Activated naive CD4-positive, alpha-beta T cell treated with anti-CD3 and anti-CD28 coated beads, Interleukin-2, amount 50 U/mL, for 24 hours (primary cell): ENCODE data around the gene RNASE8.

Experiments
- H3K27ac Mint-ChIP-seq: one replicate; pipeline ENCODE4 v1.8.0; 2021; ENCODE audit warnings: mild to moderate bottlenecking, mixed read lengths
- H3K27me3 Mint-ChIP-seq: one replicate; pipeline ENCODE4 v1.8.0; 2021; ENCODE audit warnings: mixed read lengths
- H3K36me3 Mint-ChIP-seq: one replicate; pipeline ENCODE4 v1.8.0; 2021; ENCODE audit warnings: mixed read lengths
- H3K4me1 Mint-ChIP-seq: one replicate; pipeline ENCODE4 v1.8.0; 2021; ENCODE audit warnings: mixed read lengths
- H3K4me3 Mint-ChIP-seq: one replicate; pipeline ENCODE4 v1.8.0; 2021; ENCODE audit warnings: mild to moderate bottlenecking, mixed read lengths
- H3K9me3 Mint-ChIP-seq: one replicate; pipeline ENCODE4 v1.8.0; 2021; ENCODE audit warnings: mixed read lengths

RNASE8 gene

DNA sequence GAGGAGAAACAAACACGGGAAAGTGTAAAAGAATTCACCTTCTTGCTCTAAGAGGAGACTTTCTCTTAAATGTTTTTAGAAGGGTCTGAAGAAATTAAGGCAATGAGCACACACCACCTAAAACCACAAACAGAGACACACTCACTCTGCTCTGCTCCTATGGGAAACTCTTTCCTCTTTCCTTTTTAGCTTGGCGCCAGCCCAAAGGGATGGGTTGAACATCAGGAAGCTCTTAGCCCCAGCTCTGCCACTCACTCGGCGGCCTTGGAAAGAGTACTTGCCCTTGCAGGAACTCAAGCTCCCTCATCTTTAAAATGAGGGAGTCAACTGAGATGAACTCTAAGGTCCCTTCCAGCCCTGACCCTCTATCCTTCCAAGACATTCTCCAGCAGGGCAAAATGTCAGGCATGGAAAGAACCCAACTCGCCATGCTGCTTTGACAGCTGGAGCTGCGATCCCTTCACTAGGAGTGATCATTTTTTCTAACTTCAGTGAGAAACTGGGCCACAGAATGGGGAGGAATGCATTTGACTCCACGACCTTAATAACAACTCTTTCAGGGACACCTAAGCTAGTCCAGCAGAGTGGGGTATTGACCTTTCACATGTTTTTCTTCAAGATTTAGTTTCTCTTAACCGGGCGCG is 980 bp upstream of the RNASE8 start:
- no peaks in the 10 kb centered on the region for H3K4me1 Mint-ChIP-seq
- peaks cover 2% of the 10 kb centered on the region for H3K27me3 Mint-ChIP-seq
- H3K4me3 Mint-ChIP-seq = no peak overlapping the region
- H3K27ac Mint-ChIP-seq = no peak overlapping the region
- H3K36me3 Mint-ChIP-seq = no peaks in the 10 kb centered on the region
- H3K9me3 Mint-ChIP-seq = no peaks in the 10 kb centered on the region

GRCh38 chr14:21058903-21059302 is 1.3 kb downstream of the RNASE8 start:
- no peaks in the 10 kb centered on the region for H3K4me1 Mint-ChIP-seq
- H3K27me3 Mint-ChIP-seq = peaks cover 7% of the 10 kb centered on the region
- H3K9me3 Mint-ChIP-seq = no peaks in the 10 kb centered on the region
- no peaks in the 10 kb centered on the region for H3K36me3 Mint-ChIP-seq
- no peak overlapping the region for H3K4me3 Mint-ChIP-seq
- no peak overlapping the region for H3K27ac Mint-ChIP-seq

GRCh38 chr14:21059842-21060613 is 2.4 kb downstream of the RNASE8 start:
- no peaks in the 10 kb centered on the region for H3K9me3 Mint-ChIP-seq
- H3K4me3 Mint-ChIP-seq = no peak overlapping the region
- no peak overlapping the region for H3K27ac Mint-ChIP-seq
- H3K4me1 Mint-ChIP-seq = no peaks in the 10 kb centered on the region
- H3K36me3 Mint-ChIP-seq = no peaks in the 10 kb centered on the region
- peaks cover 8% of the 10 kb centered on the region for H3K27me3 Mint-ChIP-seq

DNA sequence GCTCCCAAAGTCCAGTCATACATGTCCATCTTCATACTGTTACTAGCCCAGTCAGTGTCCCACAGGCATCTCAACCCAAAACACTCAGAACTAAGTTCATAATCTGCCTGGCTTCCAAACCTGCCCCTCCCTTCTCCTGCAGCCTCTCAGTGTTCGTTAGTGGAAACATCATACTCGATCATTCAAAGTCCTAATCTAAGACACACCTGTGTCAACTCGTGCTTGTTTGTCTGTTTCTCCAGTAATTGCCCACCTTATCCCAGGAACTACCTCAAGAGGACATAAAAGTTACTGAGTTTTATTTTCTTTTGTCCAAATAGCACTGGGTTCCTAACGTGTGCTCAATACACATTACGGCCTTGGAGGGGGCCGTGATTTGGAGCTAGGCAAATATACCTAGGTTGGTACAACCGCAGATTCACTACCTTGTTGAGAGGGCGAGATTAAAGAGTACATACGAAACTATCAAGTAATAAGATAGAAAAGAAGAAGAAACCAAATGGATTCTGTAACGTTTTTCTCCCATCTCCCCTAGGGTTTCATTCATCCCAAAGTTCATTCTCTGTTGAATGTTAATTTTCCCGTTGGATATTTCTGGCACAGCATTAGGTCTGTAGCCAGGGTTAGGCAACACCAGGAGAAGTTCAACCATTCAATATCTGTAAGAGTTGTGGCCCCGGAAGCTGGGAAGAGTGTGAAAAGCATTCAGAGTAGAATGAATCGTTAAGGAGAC is 3.2 kb downstream of the RNASE8 start:
- peaks cover 13% of the 10 kb centered on the region for H3K27me3 Mint-ChIP-seq
- H3K4me3 Mint-ChIP-seq = no peak overlapping the region
- no peaks in the 10 kb centered on the region for H3K36me3 Mint-ChIP-seq
- H3K4me1 Mint-ChIP-seq = no peaks in the 10 kb centered on the region
- H3K9me3 Mint-ChIP-seq = no peaks in the 10 kb centered on the region
- no peak overlapping the region for H3K27ac Mint-ChIP-seq

DNA sequence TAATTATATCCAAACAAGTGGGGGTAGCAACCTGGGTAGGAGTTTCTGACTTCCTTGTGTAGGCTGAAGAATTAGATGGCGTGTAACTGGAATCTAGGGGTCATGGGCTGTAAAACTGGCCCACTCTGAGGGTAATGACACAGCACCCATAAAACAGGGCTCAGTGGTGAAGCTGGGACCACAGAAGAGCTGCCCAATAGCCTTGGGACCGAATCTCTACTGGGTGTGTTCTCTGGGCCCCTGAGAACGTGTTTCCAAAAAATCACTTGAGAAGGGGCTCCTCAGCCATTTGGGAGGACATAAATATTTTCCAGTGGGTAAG is 3.7 kb downstream of the RNASE8 start:
- peaks cover 16% of the 10 kb centered on the region for H3K27me3 Mint-ChIP-seq
- H3K9me3 Mint-ChIP-seq = no peaks in the 10 kb centered on the region
- H3K4me3 Mint-ChIP-seq = no peak overlapping the region
- H3K36me3 Mint-ChIP-seq = no peaks in the 10 kb centered on the region
- no peaks in the 10 kb centered on the region for H3K4me1 Mint-ChIP-seq
- no peak overlapping the region for H3K27ac Mint-ChIP-seq

DNA sequence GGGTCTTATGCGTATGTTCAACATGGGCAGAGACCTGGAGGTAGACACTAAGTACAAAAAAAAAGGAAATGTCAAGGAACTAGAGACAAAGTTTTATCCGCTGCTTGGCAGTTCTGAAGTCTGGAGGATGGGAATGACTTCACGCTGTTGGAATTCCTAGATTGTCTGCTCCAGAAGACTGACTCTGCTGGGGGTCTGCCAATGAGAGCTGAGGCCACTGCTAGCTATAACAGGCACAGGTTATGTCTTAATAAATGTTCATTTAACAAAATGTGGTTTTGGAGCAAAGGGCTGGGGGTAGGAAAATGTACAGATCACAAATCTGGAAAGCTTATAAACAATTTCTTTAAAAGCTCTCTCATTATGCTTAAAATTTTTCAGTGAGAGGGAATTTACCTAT is 5.9 kb downstream of the RNASE8 start:
- Mint-ChIP-seq H3K27me3 (peaks cover 27% of the 10 kb centered on the region), H3K27ac (no peak overlapping the region), H3K4me1 (peaks cover 2% of the 10 kb centered on the region), H3K9me3 (no peaks in the 10 kb centered on the region), H3K36me3 (no peaks in the 10 kb centered on the region), H3K4me3 (no peak overlapping the region)

DNA sequence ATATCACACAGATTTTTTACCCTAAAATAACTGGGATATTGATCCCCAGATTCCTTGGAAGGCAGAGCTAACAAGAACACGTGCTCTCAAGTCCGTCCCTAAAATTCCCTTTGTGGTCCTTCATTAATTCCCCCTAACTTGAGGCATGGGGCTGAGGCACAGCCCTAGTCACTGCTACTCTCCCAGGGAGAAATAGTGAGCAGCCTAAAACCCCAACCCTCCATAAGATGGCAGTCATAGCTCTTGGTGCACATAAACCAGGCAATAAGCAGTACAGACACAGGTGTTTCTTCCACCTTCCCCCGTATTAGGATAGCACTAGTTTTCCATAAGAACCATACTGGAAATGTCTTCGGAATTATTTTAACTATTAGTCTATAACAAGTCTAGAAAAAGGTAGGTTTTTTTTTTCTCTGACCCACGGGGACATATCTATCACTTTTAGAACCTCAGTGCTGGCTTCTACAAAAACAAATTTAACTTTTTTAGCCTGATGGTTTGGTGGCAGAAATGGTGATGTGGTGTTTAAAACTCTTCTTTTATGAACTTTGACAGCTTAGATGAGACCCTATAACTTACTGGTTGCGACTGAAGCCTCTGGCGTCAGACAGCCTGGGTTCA is 9.4 kb downstream of the RNASE8 start:
- no peak overlapping the region for H3K4me3 Mint-ChIP-seq
- H3K9me3 Mint-ChIP-seq = no peaks in the 10 kb centered on the region
- peaks cover 26% of the 10 kb centered on the region for H3K4me1 Mint-ChIP-seq
- H3K27ac Mint-ChIP-seq = no peak overlapping the region
- H3K27me3 Mint-ChIP-seq = peaks cover 44% of the 10 kb centered on the region
- no peaks in the 10 kb centered on the region for H3K36me3 Mint-ChIP-seq

GRCh38 chr14:21068521-21069387 is 11.1 kb downstream of the RNASE8 start:
- H3K4me1 Mint-ChIP-seq = peaks cover 27% of the 10 kb centered on the region
- H3K4me3 Mint-ChIP-seq = peak overlapping the region; percentile 80
- H3K9me3 Mint-ChIP-seq = no peaks in the 10 kb centered on the region
- no peaks in the 10 kb centered on the region for H3K36me3 Mint-ChIP-seq
- H3K27me3 Mint-ChIP-seq = peaks cover 46% of the 10 kb centered on the region
- H3K27ac Mint-ChIP-seq = no peak overlapping the region

GRCh38 chr14:21069388-21070082 is 11.9 kb downstream of the RNASE8 start:
- peaks cover 27% of the 10 kb centered on the region for H3K4me1 Mint-ChIP-seq
- no peaks in the 10 kb centered on the region for H3K36me3 Mint-ChIP-seq
- no peak overlapping the region for H3K27ac Mint-ChIP-seq
- H3K4me3 Mint-ChIP-seq = peak overlapping the region; percentile 80
- H3K9me3 Mint-ChIP-seq = no peaks in the 10 kb centered on the region
- peaks cover 46% of the 10 kb centered on the region for H3K27me3 Mint-ChIP-seq

DNA sequence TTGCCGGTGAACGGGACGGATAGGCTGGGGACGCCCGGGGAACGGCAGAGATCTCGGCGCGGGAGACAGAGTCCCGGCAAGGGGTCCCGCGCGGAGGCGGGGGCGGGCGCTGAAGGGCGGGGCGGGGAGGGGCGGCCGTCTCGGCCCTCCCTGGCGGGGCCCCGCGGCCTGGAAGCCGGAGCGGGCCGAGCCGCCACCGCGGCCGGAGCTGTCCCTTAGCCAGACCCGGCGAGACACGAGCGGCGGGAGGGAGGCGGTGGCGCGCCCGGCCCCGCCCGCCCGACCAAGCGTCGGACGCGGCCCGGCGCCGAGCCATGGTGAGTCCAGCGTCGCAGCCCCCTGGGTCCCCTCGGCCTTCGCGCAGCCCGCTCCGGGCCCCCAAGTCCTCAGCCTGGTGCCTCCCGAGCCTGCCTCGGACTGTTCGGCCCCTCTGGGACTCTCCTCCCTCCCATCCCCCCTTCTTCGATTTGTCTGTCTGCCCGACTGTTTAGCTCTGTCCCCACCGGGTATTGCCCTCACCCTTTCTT is 12.5 kb downstream of the RNASE8 start, which contains the start of gene ARHGEF40:
Gene ARHGEF40, plus strand, starts transcription at position 222 of the 527 bp plus-strand sequence. Its CDS starts 93 bp downstream, at position 315.
- H3K27ac Mint-ChIP-seq = peak within 1 kb of the TSS; percentile 41
- no peaks in the 10 kb centered on the region for H3K36me3 Mint-ChIP-seq
- peaks cover 44% of the 10 kb centered on the region for H3K27me3 Mint-ChIP-seq
- peaks cover 27% of the 10 kb centered on the region for H3K4me1 Mint-ChIP-seq
- H3K4me3 Mint-ChIP-seq = peak within 1 kb of the TSS; percentile 85
- H3K9me3 Mint-ChIP-seq = no peaks in the 10 kb centered on the region

- H3K9me3 Mint-ChIP-seq = no peaks in the 10 kb centered on the region
- no peaks in the 10 kb centered on the region for H3K36me3 Mint-ChIP-seq
- H3K27me3 Mint-ChIP-seq = peaks cover 39% of the 10 kb centered on the region
- H3K4me3 Mint-ChIP-seq = peak overlapping the region; percentile 85
- peaks cover 27% of the 10 kb centered on the region for H3K4me1 Mint-ChIP-seq
- H3K27ac Mint-ChIP-seq = peak overlapping the region; percentile 41
Measured at GRCh38 chr14:21070610-21071224, 13.1 kb downstream of the RNASE8 start.

- Mint-ChIP-seq H3K36me3 (no peaks in the 10 kb centered on the region), H3K4me1 (peaks cover 27% of the 10 kb centered on the region), H3K27me3 (peaks cover 37% of the 10 kb centered on the region), H3K27ac (no peak overlapping the region), H3K9me3 (no peaks in the 10 kb centered on the region), H3K4me3 (peak overlapping the region; percentile 85)
Measured at GRCh38 chr14:21071225-21072030, 13.8 kb downstream of the RNASE8 start.

DNA sequence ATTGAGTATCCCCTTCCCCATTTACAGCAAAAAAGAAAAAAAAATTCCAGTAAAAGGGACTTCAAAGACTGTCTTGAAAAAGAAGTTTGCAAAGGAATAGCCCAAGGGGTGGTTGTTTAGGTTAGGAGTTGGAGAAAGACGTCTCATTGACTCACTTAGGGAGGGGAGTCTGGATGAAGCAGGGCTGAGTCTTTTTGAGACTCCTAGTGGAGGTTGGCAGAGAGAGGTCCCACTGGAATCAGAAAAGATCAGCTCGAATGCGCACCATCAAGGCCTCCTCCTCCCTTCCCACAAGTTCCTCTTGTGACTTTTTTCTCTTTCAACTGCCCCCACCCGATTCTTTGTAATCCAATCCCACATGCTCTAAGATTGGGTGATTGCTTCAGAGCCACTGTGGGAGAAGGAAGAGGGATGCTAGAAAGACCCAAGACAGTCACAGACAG is 14.4 kb downstream of the RNASE8 start:
- peaks cover 27% of the 10 kb centered on the region for H3K4me1 Mint-ChIP-seq
- no peak overlapping the region for H3K27ac Mint-ChIP-seq

More for the DNA sequence above, 14.4 kb downstream of the RNASE8 start:
- Mint-ChIP-seq H3K9me3 (no peaks in the 10 kb centered on the region), H3K27me3 (peaks cover 33% of the 10 kb centered on the region), H3K36me3 (no peaks in the 10 kb centered on the region), H3K4me3 (peak overlapping the region; percentile 55)
